Measurements from ENCODE around the gene HHLA2. TPM values are rescaled to one million over a fixed set of nuclear protein-coding genes. Genes with fewer than 3 reads are reported as not detected.
"Not testable (repeated sequence)": the region's sequence is repeated elsewhere in the genome, so short reads cannot be mapped to it uniquely, and the experiment has no call there.

HHLA2 gene, protein sequence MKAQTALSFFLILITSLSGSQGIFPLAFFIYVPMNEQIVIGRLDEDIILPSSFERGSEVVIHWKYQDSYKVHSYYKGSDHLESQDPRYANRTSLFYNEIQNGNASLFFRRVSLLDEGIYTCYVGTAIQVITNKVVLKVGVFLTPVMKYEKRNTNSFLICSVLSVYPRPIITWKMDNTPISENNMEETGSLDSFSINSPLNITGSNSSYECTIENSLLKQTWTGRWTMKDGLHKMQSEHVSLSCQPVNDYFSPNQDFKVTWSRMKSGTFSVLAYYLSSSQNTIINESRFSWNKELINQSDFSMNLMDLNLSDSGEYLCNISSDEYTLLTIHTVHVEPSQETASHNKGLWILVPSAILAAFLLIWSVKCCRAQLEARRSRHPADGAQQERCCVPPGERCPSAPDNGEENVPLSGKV
- total RNA-seq (ENCODE audit: low replicate concordance): not detected in 2 replicates

DNA sequence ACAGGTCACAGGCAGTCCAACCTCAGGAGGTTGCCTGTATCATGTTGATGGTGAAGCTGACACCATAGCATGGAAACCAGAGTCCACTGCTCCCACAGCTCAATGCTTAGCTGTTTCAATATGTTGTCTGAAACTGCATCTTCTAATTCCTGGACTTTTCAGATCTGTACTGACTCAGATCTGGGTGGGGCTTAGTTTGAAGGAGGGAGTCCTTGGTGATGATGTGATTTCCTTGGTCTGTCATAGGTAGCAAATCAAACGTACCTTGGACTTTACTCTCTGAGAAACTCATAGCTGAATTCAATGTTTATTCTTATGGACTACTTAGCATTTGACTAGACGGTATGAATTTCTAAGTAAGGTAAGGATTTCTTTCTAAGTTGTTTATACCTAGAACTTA is at the start of gene HHLA2:
Gene HHLA2 (plus strand): TSS at position 310 of the 400 bp plus-strand sequence. CDS start 55,266 bp downstream, outside the sequence.
- peak; percentile 10 for DNase-seq (ENCODE audit: low read depth)
- TF ChIP-seq CTCF (IDR thresholded peaks at IDR 0.05; ENCODE audit: insufficient read depth, low read length): no peak
- no peak within 1 kb of the TSS for H3K4me3 ChIP-seq (ENCODE audit: low read depth, low read length)

GRCh38 chr3:108250626-108251025 is 45.7 kb upstream of the HHLA2 start:
- no peak overlapping the region for H3K4me3 ChIP-seq (ENCODE audit: low read depth, low read length)
- peak; percentile 1 for DNase-seq (ENCODE audit: low read depth)
- TF ChIP-seq CTCF (IDR thresholded peaks at IDR 0.05; ENCODE audit: insufficient read depth, low read length): no peak

GRCh38 chr3:108251265-108251664 is 45.1 kb upstream of the HHLA2 start:
- no peak for TF ChIP-seq CTCF (IDR thresholded peaks at IDR 0.05; ENCODE audit: insufficient read depth, low read length)
- no peak for DNase-seq (ENCODE audit: low read depth)
- H3K4me3 ChIP-seq (ENCODE audit: low read depth, low read length): no peak overlapping the region

DNA sequence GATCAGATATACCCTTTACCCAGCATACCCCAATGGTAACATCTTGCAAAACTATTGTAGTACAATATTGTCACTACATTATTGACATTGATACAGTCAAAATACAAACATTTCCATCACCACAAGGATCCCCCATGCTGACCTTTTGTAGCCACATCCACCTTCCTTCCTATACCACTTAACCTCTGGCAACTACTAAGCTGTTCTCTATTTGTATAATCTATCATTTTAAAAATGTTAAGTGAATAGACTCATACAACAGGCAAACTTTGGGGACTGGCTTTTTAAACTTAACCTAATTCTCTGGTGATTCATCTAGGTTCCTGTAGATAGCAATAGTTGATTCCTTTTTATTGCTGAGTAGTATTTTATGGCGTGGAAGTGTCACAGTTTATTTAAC is 44.5 kb upstream of the HHLA2 start:
- no peak for DNase-seq (ENCODE audit: low read depth)
- no peak overlapping the region for H3K4me3 ChIP-seq (ENCODE audit: low read depth, low read length)
- TF ChIP-seq CTCF (IDR thresholded peaks at IDR 0.05; ENCODE audit: insufficient read depth, low read length): no peak

- no peak for DNase-seq (ENCODE audit: low read depth)
- H3K4me3 ChIP-seq (ENCODE audit: low read depth, low read length): no peak overlapping the region
- no peak for TF ChIP-seq CTCF (IDR thresholded peaks at IDR 0.05; ENCODE audit: insufficient read depth, low read length)
Observed at GRCh38 chr3:108255131-108255530, 41.2 kb upstream of the HHLA2 start.

DNA sequence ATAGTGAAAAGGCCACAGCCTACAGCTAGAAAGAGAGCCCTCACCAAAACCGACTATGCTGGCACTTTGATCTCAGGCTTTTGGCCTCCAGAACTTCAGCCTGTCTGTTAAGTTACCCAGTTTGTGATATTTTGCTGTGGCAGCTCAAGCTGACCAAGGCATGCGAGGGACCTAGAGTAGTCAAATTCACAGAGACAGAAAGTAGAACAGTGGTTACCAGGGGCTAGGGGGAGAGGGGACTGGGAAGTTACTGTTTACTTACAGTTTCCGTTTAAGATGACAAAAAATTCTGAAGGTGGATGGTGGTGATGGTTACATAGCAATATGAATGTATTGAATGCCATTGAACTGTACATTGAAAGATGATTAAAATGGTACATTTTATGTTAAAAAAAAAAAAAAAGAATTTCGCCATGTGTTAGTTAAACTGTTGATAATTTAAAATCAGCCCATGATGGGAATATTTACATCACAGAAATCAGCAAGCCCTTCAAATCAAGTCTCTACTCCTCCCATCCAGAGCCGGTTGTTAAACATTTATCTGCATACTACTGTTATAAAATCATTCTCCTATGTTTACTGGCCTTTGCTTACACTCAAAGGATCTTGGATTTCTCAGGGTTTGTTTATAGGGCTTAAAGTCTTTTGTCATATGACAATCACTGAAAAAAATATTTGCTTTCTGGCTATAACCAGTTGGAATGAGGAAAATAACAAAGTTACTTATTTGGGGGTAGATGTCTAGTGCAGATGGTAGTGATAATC is 31.6 kb upstream of the HHLA2 start:
- DNase-seq (ENCODE audit: low read depth); H3K4me3 ChIP-seq (ENCODE audit: low read depth, low read length): not testable (repeated sequence)

DNA sequence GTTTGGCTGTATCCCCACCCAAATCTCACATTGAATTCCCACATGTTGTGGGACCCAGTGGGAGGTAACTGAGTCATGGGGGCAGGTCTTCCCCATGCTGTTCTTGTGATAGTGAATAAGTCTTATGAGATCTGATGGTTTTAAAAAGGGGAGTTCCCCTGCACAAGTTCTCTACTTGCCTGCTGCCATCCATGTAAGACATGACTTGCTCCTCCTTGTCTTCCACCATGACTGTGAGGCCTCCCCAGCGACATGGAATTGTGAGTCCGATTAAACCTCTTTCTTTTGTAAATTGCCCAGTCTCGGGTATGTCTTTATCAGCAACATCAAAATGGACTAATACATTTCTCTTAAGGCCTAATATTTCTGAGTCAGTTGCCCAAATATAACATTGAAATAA is 28.1 kb upstream of the HHLA2 start:
- H3K4me3 ChIP-seq (ENCODE audit: low read depth, low read length); DNase-seq (ENCODE audit: low read depth): not testable (repeated sequence)

Measured in fibroblast of the aortic adventitia (primary cell).